Fibroblast of skin of abdomen (primary cell): ENCODE results near the gene TM7SF2.

Source experiments
- DNase-seq: peaks from one replicate; pipeline ENCODE4 v3.0.0-alpha.2; 2013

The TM7SF2 gene

GRCh38 chr11:65157336-65157735 is 45.7 kb downstream of the TM7SF2 start:
- DNase-seq = no peak

DNA sequence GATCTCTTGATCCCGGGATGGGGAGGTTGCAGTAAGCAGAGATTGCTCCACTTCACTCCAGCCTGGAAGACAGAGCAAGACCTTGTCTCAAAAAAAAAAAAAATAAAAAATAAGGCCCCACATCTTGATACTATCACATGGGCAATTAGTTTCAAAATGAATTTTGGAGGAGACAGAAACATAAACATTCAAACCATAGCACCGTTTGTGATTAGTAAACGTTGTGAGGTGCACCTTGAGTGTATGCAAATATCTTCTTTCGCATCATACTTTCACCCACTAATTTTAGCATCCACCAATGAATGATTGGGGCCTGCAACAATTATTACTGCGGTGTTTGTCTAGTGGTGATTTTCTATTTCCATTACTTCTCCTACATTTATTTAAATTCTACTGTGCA is 47.3 kb downstream of the TM7SF2 start:
- no peak for DNase-seq

DNA sequence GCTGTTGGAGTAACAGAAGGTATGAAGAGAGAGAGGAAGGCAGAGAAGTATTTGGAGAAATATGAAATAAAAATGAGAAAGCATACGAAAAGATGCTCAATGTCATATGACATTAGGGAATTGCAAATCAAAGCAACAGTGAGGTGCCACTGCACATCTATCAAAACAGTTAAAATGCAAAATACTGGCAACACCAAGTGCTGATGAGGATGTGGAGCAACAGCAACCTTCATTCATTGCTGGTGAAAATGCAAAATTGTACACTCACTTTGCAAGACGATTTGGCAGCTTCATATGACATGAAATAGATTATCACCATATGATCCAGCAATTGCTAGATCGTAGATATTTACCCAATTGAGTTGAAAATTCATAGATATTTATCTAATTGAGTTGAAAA is 49.0 kb downstream of the TM7SF2 start:
- DNase-seq = no peak

GRCh38 chr11:65163684-65164083 is 52.0 kb downstream of the TM7SF2 start:
- no peak for DNase-seq
